NB4 (cell line): ENCODE results near the gene RRBP1.

Experiments used
- DNase-seq: peaks from one replicate; pipeline ENCODE4 v3.0.0; 2010; ENCODE audit warnings: low read depth
- H3K4me3 ChIP-seq: one replicate; pipeline ENCODE4 v1.5.1; 2011; ENCODE audit warnings: mild to moderate bottlenecking, low read depth, low read length, moderate library complexity
- CTCF ChIP-seq: IDR thresholded peaks from one replicate; pipeline ENCODE4 v1.5.1; 2012; ENCODE audit warnings: low read depth, low read length
- MYC ChIP-seq: IDR thresholded peaks from 2 replicates; pipeline ENCODE4 v1.6.1; 2011; ENCODE audit warnings: low read depth, low read length
- POLR2A ChIP-seq: IDR thresholded peaks from 2 replicates; pipeline ENCODE4 v1.6.1; 2011; ENCODE audit warnings: mild to moderate bottlenecking; ENCODE audit not compliant: insufficient read length; ENCODE audit errors: extremely low read depth
- TF ChIP-seq, protein P1 (sequence below): IDR thresholded peaks from 2 replicates; pipeline ENCODE4 v1.6.1; 2011; ENCODE audit warnings: low read depth, low read length

The RRBP1 gene

GRCh38 chr20:17652411-17652810 is 29.6 kb downstream of the RRBP1 start:
- TF ChIP-seq, protein P1, sequence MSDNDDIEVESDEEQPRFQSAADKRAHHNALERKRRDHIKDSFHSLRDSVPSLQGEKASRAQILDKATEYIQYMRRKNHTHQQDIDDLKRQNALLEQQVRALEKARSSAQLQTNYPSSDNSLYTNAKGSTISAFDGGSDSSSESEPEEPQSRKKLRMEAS, result no peak
- no peak for TF ChIP-seq CTCF
- no peak for TF ChIP-seq MYC
- TF ChIP-seq POLR2A, result no peak

DNA sequence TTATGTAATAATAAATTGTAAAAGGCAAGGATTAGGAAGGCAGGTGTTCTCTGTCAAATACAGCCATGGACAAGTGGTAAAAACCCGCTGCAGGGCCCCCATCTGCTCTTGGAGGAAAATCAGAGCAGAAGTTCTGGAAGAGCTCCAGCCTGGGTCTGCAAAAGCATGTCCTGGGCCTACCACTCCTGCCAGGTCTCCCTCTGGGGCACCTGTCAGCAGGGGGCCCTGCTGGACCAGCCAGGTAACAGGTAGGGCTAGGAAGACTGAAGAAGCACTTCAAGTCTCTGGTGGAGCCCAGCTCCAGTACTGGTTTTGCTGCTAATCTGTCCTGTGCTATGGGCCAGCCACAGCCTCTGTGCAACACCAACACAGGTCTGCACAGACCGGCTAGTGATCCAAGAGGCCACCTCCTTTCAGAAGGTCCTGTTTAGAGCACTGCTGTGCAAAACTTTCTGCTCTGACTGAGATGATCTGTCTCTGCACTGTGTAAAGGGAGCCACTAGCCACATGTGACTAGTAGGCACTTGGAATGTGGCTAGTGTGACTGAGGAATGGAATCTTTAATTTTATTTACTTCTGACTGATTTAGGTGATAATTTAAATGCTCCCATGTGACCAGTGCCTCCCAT is 30.2 kb downstream of the RRBP1 start:
- H3K4me3 ChIP-seq, result no peak overlapping the region
- TF ChIP-seq CTCF (no peak), POLR2A (no peak), MYC (no peak)
- TF ChIP-seq, protein P1, result no peak
- DNase-seq, result no peak

More at GRCh38 chr20:17652411-17652810, 29.6 kb downstream of the RRBP1 start:
- no peak overlapping the region for H3K4me3 ChIP-seq
- no peak for DNase-seq

GRCh38 chr20:17651129-17651759 is 30.8 kb downstream of the RRBP1 start:
- TF ChIP-seq CTCF (no peak), MYC (no peak), POLR2A (no peak)
- TF ChIP-seq, protein P1, result no peak
- peak; percentile 28 for DNase-seq
- H3K4me3 ChIP-seq, result no peak overlapping the region

- H3K4me3 ChIP-seq, result no peak overlapping the region
- TF ChIP-seq MYC, result no peak
- TF ChIP-seq POLR2A, result no peak
- no peak for TF ChIP-seq CTCF
- TF ChIP-seq, protein P1, result no peak
- peak; percentile 64 for DNase-seq
Measured at GRCh38 chr20:17650301-17651128, 31.5 kb downstream of the RRBP1 start.

- peak; percentile 72 for DNase-seq
- 0 out of 2 replicates have a peak, but pooled peaks have one; percentile 14 for TF ChIP-seq MYC
- no peak for TF ChIP-seq POLR2A
- TF ChIP-seq CTCF, result peak; percentile 58
- TF ChIP-seq, protein P1, result peak; percentile 8; the same call in 1 of the 2 replicates
- H3K4me3 ChIP-seq, result no peak overlapping the region
Measured at GRCh38 chr20:17648791-17649730, 33.0 kb downstream of the RRBP1 start.
